ENCODE measurements around the gene SPATA13.

SPATA13 gene

GRCh38 chr13:24180750-24181377 lies 20.3 kb downstream of the SPATA13 start:
- H3K4me3 ChIP-seq (ENCODE audit: control insufficient read depth, low read depth, low read length), result no peak overlapping the region
- no peak for TF ChIP-seq CTCF (IDR thresholded peaks at IDR 0.05; ENCODE audit: control insufficient read depth, insufficient read depth, low read depth, low read length, missing control alignments)
- no peak for DNase-seq (ENCODE audit: low read depth)

GRCh38 chr13:24181991-24182702 lies 21.6 kb downstream of the SPATA13 start:
- TF ChIP-seq CTCF (IDR thresholded peaks at IDR 0.05; ENCODE audit: control insufficient read depth, insufficient read depth, low read depth, low read length, missing control alignments), result no peak
- DNase-seq (ENCODE audit: low read depth), result peak; percentile 63
- H3K4me3 ChIP-seq (ENCODE audit: control insufficient read depth, low read depth, low read length), result no peak overlapping the region

GRCh38 chr13:24182703-24183081 lies 22.2 kb downstream of the SPATA13 start:
- H3K4me3 ChIP-seq (ENCODE audit: control insufficient read depth, low read depth, low read length), result no peak overlapping the region
- TF ChIP-seq CTCF (IDR thresholded peaks at IDR 0.05; ENCODE audit: control insufficient read depth, insufficient read depth, low read depth, low read length, missing control alignments), result no peak
- DNase-seq (ENCODE audit: low read depth), result no peak

- TF ChIP-seq CTCF (IDR thresholded peaks at IDR 0.05; ENCODE audit: control insufficient read depth, insufficient read depth, low read depth, low read length, missing control alignments), result no peak
- H3K4me3 ChIP-seq (ENCODE audit: control insufficient read depth, low read depth, low read length), result no peak overlapping the region
- no peak for DNase-seq (ENCODE audit: low read depth)
These were observed 23.2 kb downstream of the SPATA13 start for GRCh38 chr13:24183741-24184182.

- DNase-seq (ENCODE audit: low read depth), result no peak
- no peak overlapping the region for H3K4me3 ChIP-seq (ENCODE audit: control insufficient read depth, low read depth, low read length)
- TF ChIP-seq CTCF (IDR thresholded peaks at IDR 0.05; ENCODE audit: control insufficient read depth, insufficient read depth, low read depth, low read length, missing control alignments), result no peak
These were observed 23.8 kb downstream of the SPATA13 start for GRCh38 chr13:24184265-24184841.

- H3K4me3 ChIP-seq (ENCODE audit: control insufficient read depth, low read depth, low read length), result no peak overlapping the region
- no peak for TF ChIP-seq CTCF (IDR thresholded peaks at IDR 0.05; ENCODE audit: control insufficient read depth, insufficient read depth, low read depth, low read length, missing control alignments)
- DNase-seq (ENCODE audit: low read depth), result no peak
These were observed 24.4 kb downstream of the SPATA13 start for GRCh38 chr13:24184882-24185281.
